HepG2 (cell line): ENCODE results near the gene EED.

Experiments
- EZH2 ChIP-seq: conservative IDR thresholded peaks from 2 replicates; pipeline ENCODE4 v1.6.1; 2012; ENCODE audit warnings: mild to moderate bottlenecking, low read depth, low read length, moderate library complexity
- SAFB2 ChIP-seq: sonication (generic); formaldehyde crosslinking; IDR thresholded peaks from 2 replicates; pipeline ENCODE4 v1.5.1; 2020; ENCODE audit warnings: missing genetic modification reagents, low read depth, mild to moderate bottlenecking, borderline replicate concordance
- SP1 ChIP-seq, 2 experiments: fragments of 450-650 bp in 1 of 2; sonication (generic) in 1 of 2; formaldehyde crosslinking in 1 of 2; IDR thresholded peaks; 2 replicates each; pipeline versions ENCODE4 v1.4.0 to v1.6.1; 2016 to 2020; ENCODE audit warnings: missing genetic modification reagents in 1 of 2
- TF ChIP-seq, protein P1 (sequence below): sonication (generic); formaldehyde crosslinking; IDR thresholded peaks from 2 replicates; pipeline ENCODE4 v1.5.0; 2020; ENCODE audit warnings: mild to moderate bottlenecking, missing genetic modification reagents, moderate library complexity

DNA sequence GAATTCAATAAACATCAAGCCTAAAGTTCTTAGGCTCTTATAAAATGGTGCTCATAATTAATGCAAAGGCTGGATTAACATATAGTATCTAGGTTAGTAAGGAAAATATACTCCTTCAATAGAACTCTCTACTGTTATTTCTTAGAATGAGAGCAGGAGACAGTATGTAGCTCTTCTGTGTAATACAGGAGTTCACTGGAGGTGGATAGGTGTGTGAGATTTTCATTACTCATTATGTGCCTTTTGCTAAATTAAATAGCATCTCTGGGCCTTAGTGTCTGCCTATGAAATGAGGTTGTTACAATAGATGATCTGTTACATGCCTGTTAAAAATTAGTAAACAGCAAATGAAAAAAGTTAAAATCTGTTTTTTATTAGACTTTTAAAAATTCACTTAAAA is 20.6 kb downstream of the EED start:
- no peak for TF ChIP-seq EZH2
- TF ChIP-seq, protein P1, sequence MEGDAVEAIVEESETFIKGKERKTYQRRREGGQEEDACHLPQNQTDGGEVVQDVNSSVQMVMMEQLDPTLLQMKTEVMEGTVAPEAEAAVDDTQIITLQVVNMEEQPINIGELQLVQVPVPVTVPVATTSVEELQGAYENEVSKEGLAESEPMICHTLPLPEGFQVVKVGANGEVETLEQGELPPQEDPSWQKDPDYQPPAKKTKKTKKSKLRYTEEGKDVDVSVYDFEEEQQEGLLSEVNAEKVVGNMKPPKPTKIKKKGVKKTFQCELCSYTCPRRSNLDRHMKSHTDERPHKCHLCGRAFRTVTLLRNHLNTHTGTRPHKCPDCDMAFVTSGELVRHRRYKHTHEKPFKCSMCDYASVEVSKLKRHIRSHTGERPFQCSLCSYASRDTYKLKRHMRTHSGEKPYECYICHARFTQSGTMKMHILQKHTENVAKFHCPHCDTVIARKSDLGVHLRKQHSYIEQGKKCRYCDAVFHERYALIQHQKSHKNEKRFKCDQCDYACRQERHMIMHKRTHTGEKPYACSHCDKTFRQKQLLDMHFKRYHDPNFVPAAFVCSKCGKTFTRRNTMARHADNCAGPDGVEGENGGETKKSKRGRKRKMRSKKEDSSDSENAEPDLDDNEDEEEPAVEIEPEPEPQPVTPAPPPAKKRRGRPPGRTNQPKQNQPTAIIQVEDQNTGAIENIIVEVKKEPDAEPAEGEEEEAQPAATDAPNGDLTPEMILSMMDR (CRISPR knock-in tag) = no peak
- TF ChIP-seq SP1 (IDR thresholded peaks at IDR 0.05) = no peak
- TF ChIP-seq SP1 (CRISPR knock-in tag; IDR thresholded peaks at IDR 0.05) = no peak
- TF ChIP-seq SAFB2 (CRISPR knock-in tag) = no peak
